HEK293T (cell line): Measurements from ENCODE around the gene BST2.

Source experiments
- CTCF ChIA-PET: fragments of 350-600 bp; formaldehyde crosslinking; extraction: SDS; loops from one replicate; lab custom pipeline; 2021; ENCODE audit warnings: antibody characterized with exemption, inconsistent platforms; lab: Yijun Ruan, JAX
- POLR2A ChIA-PET: fragments of 350-600 bp; formaldehyde crosslinking; extraction: SDS; loops from one replicate; lab custom pipeline; 2020; ENCODE audit warnings: antibody characterized with exemption, inconsistent platforms; lab: Yijun Ruan, JAX
- DNase-seq: peaks from one replicate; pipeline ENCODE4 v3.0.0; 2012; ENCODE audit warnings: mixed read lengths; ENCODE audit errors: extremely low spot score
- ARNT ChIP-seq: fragments of 450-650 bp; IDR thresholded peaks from 2 replicates; pipeline ENCODE4 v1.6.1; 2017; ENCODE audit warnings: mild to moderate bottlenecking
- BHLHE40 ChIP-seq: fragments of 450-650 bp; IDR thresholded peaks from 2 replicates; pipeline ENCODE4 v1.6.1; 2016; ENCODE audit warnings: mild to moderate bottlenecking, moderate library complexity, borderline replicate concordance
- CTBP1 ChIP-seq: fragments of 450-650 bp; IDR thresholded peaks from 2 replicates; pipeline ENCODE4 v1.6.1; 2016; ENCODE audit warnings: borderline replicate concordance
- ELF4 ChIP-seq: fragments of 450-650 bp; IDR thresholded peaks from 2 replicates; pipeline ENCODE4 v1.6.1; 2017; ENCODE audit warnings: antibody characterized with exemption
- FOXA1 ChIP-seq: fragments of 450-650 bp; IDR thresholded peaks from 2 replicates; pipeline ENCODE4 v1.6.1; 2016; ENCODE audit warnings: mild to moderate bottlenecking
- FOXK2 ChIP-seq: fragments of 450-650 bp; IDR thresholded peaks from 2 replicates; pipeline ENCODE4 v1.6.1; 2016; ENCODE audit warnings: mild to moderate bottlenecking
- FOXM1 ChIP-seq: fragments of 450-650 bp; IDR thresholded peaks from 2 replicates; pipeline ENCODE4 v1.6.1; 2017; ENCODE audit warnings: mild to moderate bottlenecking, borderline replicate concordance
- HDGF ChIP-seq: fragments of 450-650 bp; IDR thresholded peaks from 2 replicates; pipeline ENCODE4 v1.6.1; 2017; ENCODE audit warnings: antibody characterized with exemption, borderline replicate concordance
- L3MBTL2 ChIP-seq: fragments of 450-650 bp; conservative IDR thresholded peaks from 2 replicates; pipeline ENCODE4 v1.6.1; 2016; ENCODE audit warnings: mild to moderate bottlenecking
- LEF1 ChIP-seq: fragments of 450-650 bp; IDR thresholded peaks from 2 replicates; pipeline ENCODE4 v1.6.1; 2017; ENCODE audit warnings: mild to moderate bottlenecking, borderline replicate concordance
- NFRKB ChIP-seq: fragments of 450-650 bp; IDR thresholded peaks from 2 replicates; pipeline ENCODE4 v1.6.1; 2016; ENCODE audit warnings: mild to moderate bottlenecking, moderate library complexity
- SP1 ChIP-seq: fragments of 450-650 bp; IDR thresholded peaks from 2 replicates; pipeline ENCODE4 v1.6.1; 2017
- SUZ12 ChIP-seq: fragments of 450-650 bp; IDR thresholded peaks from 2 replicates; pipeline ENCODE4 v1.6.1; 2016; ENCODE audit warnings: mild to moderate bottlenecking
- TARDBP ChIP-seq: fragments of 450-650 bp; IDR thresholded peaks from 2 replicates; pipeline ENCODE4 v1.6.1; 2016
- ZNF384 ChIP-seq: fragments of 450-650 bp; IDR thresholded peaks from 2 replicates; pipeline ENCODE4 v1.6.1; 2016
- TF ChIP-seq, protein P1 (sequence below): fragments of 450-650 bp; IDR thresholded peaks from 2 replicates; pipeline ENCODE4 v1.6.1; 2016

Gene BST2

DNA sequence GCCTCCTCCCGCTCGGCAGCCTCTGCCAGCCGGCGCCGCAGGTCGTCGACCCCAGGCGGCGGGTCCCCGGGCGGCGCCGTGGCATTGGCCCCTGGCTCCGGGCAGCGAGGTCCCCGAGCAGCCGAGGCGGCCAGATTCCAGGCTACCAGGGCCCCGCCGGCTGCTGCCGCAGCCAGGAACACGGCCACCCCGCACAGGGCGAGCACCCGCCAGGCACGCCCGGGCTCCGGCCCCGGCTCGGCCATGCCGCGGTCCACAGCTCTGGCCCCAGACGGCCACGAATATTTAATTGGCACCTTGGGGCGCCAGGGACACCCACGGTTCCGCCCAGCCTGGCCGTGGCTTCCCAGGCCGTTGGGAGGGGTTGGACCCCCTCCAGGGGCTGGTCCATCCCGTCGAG lies 11.5 kb downstream of the BST2 start, which contains the start of gene CCDC194:
CCDC194 (minus strand) TSS at position 283 of the 400 bp plus-strand sequence; CDS start at position 245, 38 bp downstream.
- no peak for DNase-seq
- TF ChIP-seq TARDBP (no peak), FOXA1 (no peak), LEF1 (no peak), NFRKB (no peak), CTBP1 (no peak), HDGF (no peak), ZNF384 (no peak), L3MBTL2 (no peak), FOXM1 (no peak), ARNT (no peak), BHLHE40 (no peak), SUZ12 (no peak)
- ChIA-PET CTCF (interaction anchor here (0.6 to 1.4 kb wide), 3 partner anchors 59 to 373 kb away, joined by 3 to 4 read pairs (median 3); partner anchors contain the start of gene ANO8), POLR2A (no interaction called here)

DNA sequence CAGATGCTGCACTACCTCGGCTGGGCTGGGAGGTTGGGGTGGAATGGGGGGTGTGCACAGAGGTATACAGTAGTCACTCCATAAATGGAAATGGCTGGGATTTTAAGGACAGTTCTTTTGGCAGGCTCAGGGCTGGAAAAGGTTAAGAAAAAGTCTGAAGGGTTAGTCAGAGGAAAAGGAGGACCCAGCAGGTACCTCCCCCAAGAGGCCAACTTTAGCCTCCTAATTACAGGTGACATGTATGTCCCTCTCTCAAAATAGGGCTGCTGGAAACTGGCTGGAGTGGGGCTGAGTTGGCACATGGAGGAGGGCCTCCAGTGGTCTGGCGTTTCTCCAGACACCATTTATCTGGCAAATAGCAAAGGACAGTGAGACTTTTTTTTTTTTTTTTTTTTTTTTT lies 12.4 kb downstream of the BST2 start:
- no peak for DNase-seq
- TF ChIP-seq, protein P1, sequence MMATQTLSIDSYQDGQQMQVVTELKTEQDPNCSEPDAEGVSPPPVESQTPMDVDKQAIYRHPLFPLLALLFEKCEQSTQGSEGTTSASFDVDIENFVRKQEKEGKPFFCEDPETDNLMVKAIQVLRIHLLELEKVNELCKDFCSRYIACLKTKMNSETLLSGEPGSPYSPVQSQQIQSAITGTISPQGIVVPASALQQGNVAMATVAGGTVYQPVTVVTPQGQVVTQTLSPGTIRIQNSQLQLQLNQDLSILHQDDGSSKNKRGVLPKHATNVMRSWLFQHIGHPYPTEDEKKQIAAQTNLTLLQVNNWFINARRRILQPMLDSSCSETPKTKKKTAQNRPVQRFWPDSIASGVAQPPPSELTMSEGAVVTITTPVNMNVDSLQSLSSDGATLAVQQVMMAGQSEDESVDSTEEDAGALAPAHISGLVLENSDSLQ: no peak
- TF ChIP-seq LEF1 (no peak), TARDBP (no peak), BHLHE40 (no peak), ZNF384 (no peak), FOXA1 (no peak), SUZ12 (no peak), ARNT (no peak)
- POLR2A ChIA-PET: no interaction called here
- CTCF ChIA-PET: no interaction called here

DNA sequence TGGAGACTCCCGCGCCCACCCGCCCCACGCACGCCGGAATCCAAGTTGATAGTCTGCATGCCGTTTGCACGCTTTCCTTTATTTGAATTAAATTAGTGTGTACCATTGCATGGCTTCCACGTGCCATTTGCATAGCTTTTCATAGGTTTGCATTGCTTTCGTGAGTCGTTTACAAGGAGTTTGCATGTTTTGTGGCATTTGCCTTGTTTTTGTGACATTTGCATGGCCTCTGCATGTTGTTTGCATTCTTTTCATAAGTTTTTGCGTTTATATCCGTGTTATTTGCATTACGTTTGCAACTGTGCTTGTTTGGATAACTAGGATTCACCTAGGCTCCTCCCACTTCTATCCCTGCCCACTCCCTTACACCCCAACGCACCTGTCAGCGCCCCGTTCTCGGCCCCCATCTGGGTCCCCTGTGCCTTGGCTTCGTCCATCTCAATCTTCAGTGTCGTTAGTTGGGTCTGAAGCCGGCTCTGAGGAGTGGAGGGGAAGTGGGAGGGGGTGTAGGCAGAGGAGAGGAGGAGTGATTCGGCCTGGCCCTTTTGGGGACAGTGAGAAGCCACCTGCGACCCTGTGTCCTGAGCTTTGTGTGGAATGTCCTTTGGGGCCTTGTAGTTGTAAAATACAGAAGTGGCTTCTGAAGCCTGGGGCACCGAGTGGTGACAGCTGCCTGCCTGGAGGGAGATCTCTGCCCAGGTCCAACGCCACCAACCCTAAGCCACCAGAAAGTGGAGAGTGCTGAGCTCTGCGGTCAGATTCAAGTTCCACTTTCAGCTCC lies 13.9 kb downstream of the BST2 start:
- CTCF ChIA-PET: interaction anchor here (1.0 to 1.1 kb wide), 2 partner anchors 75 to 107 kb away, joined by 3 read pairs; no protein-coding TSS in a partner anchor

DNA sequence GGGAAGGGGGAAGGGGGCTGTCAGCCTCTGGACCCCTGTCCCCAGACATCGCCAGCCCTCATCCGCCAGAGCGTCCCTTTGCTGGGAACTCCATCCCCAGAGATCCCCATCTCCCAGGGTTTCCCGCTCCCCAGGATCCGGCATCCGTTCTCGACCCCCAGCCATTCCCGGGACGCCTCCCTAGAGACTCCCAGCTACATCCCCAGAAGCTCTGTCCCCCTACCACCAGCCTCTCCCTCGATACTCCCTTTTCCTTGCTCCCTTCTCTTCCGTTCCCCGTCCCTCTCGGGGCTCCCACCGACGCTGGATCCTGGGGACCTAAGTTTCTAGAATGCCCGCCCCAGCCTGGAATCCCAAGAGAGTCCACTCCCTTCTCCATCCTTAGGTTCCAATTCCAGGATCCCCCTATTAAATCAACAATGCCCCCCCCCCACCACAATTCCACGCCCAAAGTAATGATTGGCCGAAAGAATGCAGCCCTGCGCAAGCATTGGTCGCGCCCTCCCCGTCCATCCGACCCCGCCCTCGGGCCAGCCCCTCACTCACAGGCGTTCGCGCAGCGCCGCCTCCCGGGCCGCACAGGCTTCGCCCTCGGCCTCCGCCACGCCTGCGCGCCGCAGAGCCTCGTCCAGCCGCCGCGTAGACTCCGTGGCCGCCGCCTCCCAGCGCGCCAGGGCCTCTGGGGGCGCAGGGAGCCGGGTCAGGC lies 14.6 kb downstream of the BST2 start:
- TF ChIP-seq, protein P1: peak; percentile 61; the same call in 1 of the 2 replicates
- no peak for TF ChIP-seq ELF4
- TF ChIP-seq BHLHE40: no peak
- no peak for TF ChIP-seq CTBP1
- TF ChIP-seq FOXK2: no peak
- TF ChIP-seq ZNF384: no peak
- TF ChIP-seq L3MBTL2: no peak
- no peak for TF ChIP-seq ARNT
- CTCF ChIA-PET: interaction anchor here (0.6 to 0.8 kb wide), 4 partner anchors 9 to 440 kb away, joined by 3 to 4 read pairs (median 4); no protein-coding TSS in a partner anchor
- POLR2A ChIA-PET: interaction anchor here (0.8 to 1.7 kb wide), 4 partner anchors 29 to 82 kb away, joined by 3 to 5 read pairs (median 3); partner anchors contain the start of genes DDA1 and MVB12A
- DNase-seq: peak; percentile 96

More for the DNA sequence above, 13.9 kb downstream of the BST2 start:
- POLR2A ChIA-PET: interaction anchor here (0.6 to 1.7 kb wide), 3 partner anchors 28 to 92 kb away, joined by 3 to 5 read pairs (median 3); partner anchors contain the start of genes DDA1 and MVB12A
- TF ChIP-seq L3MBTL2 (peak; percentile 60), FOXM1 (no peak), LEF1 (no peak), ZNF384 (no peak), ELF4 (no peak)
- DNase-seq: no peak

DNA sequence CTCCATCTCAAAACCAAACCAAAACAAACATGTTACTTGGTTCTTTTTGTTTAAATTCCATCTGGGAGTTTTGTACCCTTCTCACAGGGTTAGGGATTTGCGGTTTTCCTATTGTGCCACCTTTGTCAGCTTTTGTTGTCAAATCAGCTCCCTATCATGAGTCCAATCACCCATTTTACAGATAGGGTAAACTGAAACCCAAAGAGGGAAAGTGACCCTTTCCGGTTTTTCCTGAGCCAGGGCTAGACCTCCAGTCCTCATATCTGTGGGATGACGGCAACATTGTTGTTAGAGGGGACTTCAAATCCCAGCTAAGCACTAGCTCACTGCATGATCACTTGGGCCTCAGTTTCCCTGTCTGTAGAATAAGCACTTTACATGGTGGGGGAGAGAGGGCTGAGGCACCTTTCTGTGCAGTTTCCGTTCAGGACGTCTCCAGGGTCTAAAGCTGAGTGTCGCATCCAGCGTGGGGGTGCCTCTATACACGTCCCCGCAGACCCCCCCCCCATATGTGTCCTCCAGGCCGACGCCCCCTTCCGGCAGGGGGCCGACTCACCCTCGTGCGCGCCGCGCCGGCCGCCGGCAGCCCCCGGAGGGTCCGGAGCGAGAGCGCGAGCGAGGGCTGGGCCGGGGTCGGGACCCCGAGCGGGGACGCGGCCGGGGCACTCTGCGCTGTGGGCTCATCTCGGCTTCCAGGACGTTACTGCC lies 15.3 kb downstream of the BST2 start:
- ChIA-PET POLR2A (interaction anchor here (0.8 to 1.2 kb wide), 2 partner anchors 58 to 81 kb away, joined by 3 read pairs; partner anchors contain the start of gene DDA1), CTCF (interaction anchor here (0.6 to 1.3 kb wide), 5 partner anchors 10 to 441 kb away, joined by 3 to 5 read pairs (median 4); no protein-coding TSS in a partner anchor)
- TF ChIP-seq CTBP1 (no peak), FOXK2 (no peak), FOXA1 (no peak), TARDBP (no peak), LEF1 (no peak), NFRKB (no peak), SUZ12 (no peak), HDGF (no peak), L3MBTL2 (no peak), ARNT (no peak), FOXM1 (no peak), BHLHE40 (no peak), ZNF384 (no peak), ELF4 (no peak), SP1 (no peak)
- TF ChIP-seq, protein P1: no peak
- DNase-seq: no peak
